Naive thymus-derived CD4-positive, alpha-beta T cell (primary cell): ENCODE measurements around the gene AHI1. TPM values are rescaled to one million over a fixed set of nuclear protein-coding genes. Genes with fewer than 3 reads are reported as not detected.

Experiments
- ATAC-seq: fragments of 150-1000 bp; cut with Tn5 transposase; 2 replicates; pipeline ENCODE4 v1.10.0; 2021; ENCODE audit warnings: mild to moderate bottlenecking, moderate library complexity
- CTCF ChIA-PET: fragments of 350-600 bp; sonication (Branson Sonifier 250); formaldehyde crosslinking; loops from one replicate; lab custom pipeline; 2021; ENCODE audit warnings: antibody characterized with exemption; lab: Charles Lee
- POLR2A ChIA-PET: fragments of 350-600 bp; sonication (Branson Sonifier 250); formaldehyde crosslinking; loops from one replicate; lab custom pipeline; 2021; ENCODE audit warnings: antibody characterized with exemption, inconsistent platforms; lab: Charles Lee
- DNase-seq, 9 donors: peaks; one replicate each; pipeline versions ENCODE4 v3.0.0 to v3.0.0-alpha.2; 2020 to 2022; ENCODE audit warnings: mixed read lengths in 1 of 9
- H3K27ac ChIP-seq: one replicate; pipeline ENCODE4 v1.7.0; 2013; ENCODE audit warnings: mild to moderate bottlenecking, low read depth, low read length, moderate library complexity
- H3K27me3 ChIP-seq, 2 donors: one replicate each; pipeline ENCODE4 v1.7.0; 2013; ENCODE audit warnings: low read length in 2 of 2, mild to moderate bottlenecking in 2 of 2, moderate library complexity in 2 of 2; ENCODE audit not compliant: control insufficient read depth in 2 of 2, insufficient read depth in 2 of 2
- H3K36me3 ChIP-seq, 3 experiments: 1 replicate in 2 of 3; 2 replicates in 1 of 3; pipeline ENCODE4 v1.7.0; 2013; ENCODE audit warnings: low read length in 3 of 3, mild to moderate bottlenecking in 3 of 3, moderate library complexity in 1 of 3; ENCODE audit not compliant: insufficient read depth in 3 of 3, control insufficient read depth in 2 of 3
- H3K4me1 ChIP-seq, 2 donors: one replicate each; pipeline ENCODE4 v1.7.0; 2013; ENCODE audit warnings: low read length in 2 of 2, mild to moderate bottlenecking in 2 of 2, moderate library complexity in 1 of 2; ENCODE audit not compliant: control insufficient read depth in 2 of 2, insufficient read depth in 2 of 2
- H3K4me3 ChIP-seq: 2 replicates; pipeline ENCODE4 v1.7.0; 2013; ENCODE audit warnings: mild to moderate bottlenecking, low read length
- H3K9me3 ChIP-seq, 3 experiments: 1 replicate in 2 of 3; 2 replicates in 1 of 3; pipeline ENCODE4 v1.7.0; 2013; ENCODE audit warnings: low read length in 3 of 3; ENCODE audit not compliant: control insufficient read depth in 2 of 3
- H3K27ac Mint-ChIP-seq, 9 donors: one replicate each; pipeline ENCODE4 v1.8.0; 2020 to 2022; ENCODE audit warnings: mixed read lengths in 9 of 9, mild to moderate bottlenecking in 8 of 9, moderate library complexity in 5 of 9, inconsistent platforms in 2 of 9
- H3K27me3 Mint-ChIP-seq, 5 donors: one replicate each; pipeline ENCODE4 v1.8.0; 2021 to 2022; ENCODE audit warnings: mixed read lengths in 5 of 5, mild to moderate bottlenecking in 1 of 5
- H3K36me3 Mint-ChIP-seq, 5 donors: one replicate each; pipeline ENCODE4 v1.8.0; 2020 to 2022; ENCODE audit warnings: mixed read lengths in 5 of 5, mild to moderate bottlenecking in 3 of 5, inconsistent platforms in 1 of 5
- H3K4me1 Mint-ChIP-seq, 7 donors: one replicate each; pipeline ENCODE4 v1.8.0; 2020 to 2022; ENCODE audit warnings: mixed read lengths in 7 of 7, mild to moderate bottlenecking in 3 of 7, inconsistent platforms in 1 of 7
- H3K4me3 Mint-ChIP-seq, 10 donors: one replicate each; pipeline ENCODE4 v1.8.0; 2020 to 2022; ENCODE audit warnings: mild to moderate bottlenecking in 10 of 10, mixed read lengths in 10 of 10, moderate library complexity in 6 of 10, inconsistent platforms in 2 of 10
- H3K9me3 Mint-ChIP-seq, 11 donors: one replicate each; pipeline ENCODE4 v1.8.0; 2020 to 2022; ENCODE audit warnings: mixed read lengths in 11 of 11, mild to moderate bottlenecking in 4 of 11, inconsistent platforms in 1 of 11, moderate library complexity in 1 of 11
- intact Hi-C, 2 donors: fragments of 100-400 bp; cut with micrococcal nuclease; formaldehyde crosslinking; loops; one replicate each; pipeline ENCODE4 v1.15.1; 2023
- polyA plus RNA-seq, 2 donors: library from polyadenylated mRNA; unstranded; fragments of 300-500 nt; fragmentation: Illumina TruSeq; gene quantifications; one replicate each; pipeline ENCODE4 v1.2.3, GENCODE V29; 2021
- total RNA-seq, 6 experiments: library from RNA in 5 of 6; stranded (reverse) in 5 of 6; gene quantifications; 1 replicate in 5 of 6; 2 replicates in 1 of 6; pipeline ENCODE4 v1.2.3 and lab custom pipeline; 2021 to 2026

The AHI1 gene
- total and polyA plus RNA-seq, 7 experiments from 2014 or later, result 1.9 to 31.3 (median 13.3) TPM

GRCh38 chr6:135360222-135360621 is 137.3 kb downstream of the AHI1 start:
- ChIA-PET POLR2A (no interaction called here), CTCF (no interaction called here)
- Mint-ChIP-seq H3K4me3 (no peak overlapping the region), H3K4me1 (no peaks in the 10 kb centered on the region), H3K27me3 (no peaks in the 10 kb centered on the region), H3K27ac (no peak overlapping the region), H3K9me3 (peaks cover 0 to 11% (median 5%) of the 10 kb centered on the region in 11 donors), H3K36me3 (peaks cover 0 to 16% (median 4%) of the 10 kb centered on the region in 5 donors)
- no peak for DNase-seq
- H3K27ac ChIP-seq, result no peak overlapping the region
- H3K36me3 ChIP-seq, result no peaks in the 10 kb centered on the region
- no peak overlapping the region for H3K4me3 ChIP-seq
- no peaks in the 10 kb centered on the region for H3K27me3 ChIP-seq
- no peaks in the 10 kb centered on the region for H3K4me1 ChIP-seq
- no peak for ATAC-seq
- H3K9me3 ChIP-seq, result no peaks in the 10 kb centered on the region
- intact Hi-C loops, result no loop called here

GRCh38 chr6:135358985-135359384 is 138.6 kb downstream of the AHI1 start:
- intact Hi-C loops, result no loop called here
- no peaks in the 10 kb centered on the region for H3K4me1 ChIP-seq
- Mint-ChIP-seq H3K4me1 (no peaks in the 10 kb centered on the region), H3K9me3 (peaks cover 0 to 4% (median 0%) of the 10 kb centered on the region in 11 donors), H3K27me3 (no peaks in the 10 kb centered on the region), H3K27ac (no peak overlapping the region), H3K36me3 (peaks cover 0 to 11% (median 0%) of the 10 kb centered on the region in 5 donors), H3K4me3 (no peak overlapping the region)
- DNase-seq, result no peak
- H3K27me3 ChIP-seq, result no peaks in the 10 kb centered on the region
- H3K27ac ChIP-seq, result no peak overlapping the region
- no peaks in the 10 kb centered on the region for H3K9me3 ChIP-seq
- CTCF ChIA-PET, result no interaction called here
- ATAC-seq, result no peak
- H3K36me3 ChIP-seq, result no peaks in the 10 kb centered on the region
- H3K4me3 ChIP-seq, result no peak overlapping the region
- POLR2A ChIA-PET, result no interaction called here

DNA sequence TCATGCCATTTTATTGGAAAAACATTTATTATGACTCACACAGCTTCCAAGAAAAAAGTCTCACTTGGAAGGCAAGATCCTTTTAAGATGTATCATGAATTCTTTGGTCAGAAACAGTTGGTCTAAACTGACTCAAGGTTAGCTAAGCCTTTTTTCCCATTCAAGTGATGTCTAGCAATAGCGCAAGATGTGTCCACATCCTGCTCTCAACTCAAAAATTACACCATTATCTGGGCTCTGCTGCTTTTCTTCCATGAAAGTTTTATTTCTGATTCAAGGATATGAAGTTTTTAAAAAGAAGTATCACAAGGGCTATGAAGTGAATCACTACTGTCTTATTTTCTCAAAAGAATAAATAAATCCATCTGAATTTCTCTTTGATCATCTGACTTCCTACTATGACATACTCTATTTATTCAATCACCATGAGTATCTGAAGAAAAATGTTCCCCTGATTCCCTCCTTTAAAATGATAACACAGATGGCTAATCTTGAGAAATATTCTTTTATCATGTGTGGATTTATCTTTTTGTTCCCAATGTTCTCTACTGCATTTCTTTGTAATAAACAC is 139.2 kb downstream of the AHI1 start:
- Mint-ChIP-seq H3K9me3 (peaks cover 0 to 4% (median 0%) of the 10 kb centered on the region in 11 donors), H3K27ac (no peak overlapping the region), H3K36me3 (peaks cover 0 to 11% (median 0%) of the 10 kb centered on the region in 5 donors), H3K4me3 (no peak overlapping the region), H3K4me1 (no peaks in the 10 kb centered on the region), H3K27me3 (no peaks in the 10 kb centered on the region)
- no peak overlapping the region for H3K27ac ChIP-seq
- POLR2A ChIA-PET, result no interaction called here
- H3K4me1 ChIP-seq, result no peaks in the 10 kb centered on the region
- H3K4me3 ChIP-seq, result no peak overlapping the region
- no peak for ATAC-seq
- CTCF ChIA-PET, result no interaction called here
- no peaks in the 10 kb centered on the region for H3K9me3 ChIP-seq
- no peaks in the 10 kb centered on the region for H3K27me3 ChIP-seq
- H3K36me3 ChIP-seq, result no peaks in the 10 kb centered on the region
- DNase-seq, result no peak
- intact Hi-C loops, result no loop called here

DNA sequence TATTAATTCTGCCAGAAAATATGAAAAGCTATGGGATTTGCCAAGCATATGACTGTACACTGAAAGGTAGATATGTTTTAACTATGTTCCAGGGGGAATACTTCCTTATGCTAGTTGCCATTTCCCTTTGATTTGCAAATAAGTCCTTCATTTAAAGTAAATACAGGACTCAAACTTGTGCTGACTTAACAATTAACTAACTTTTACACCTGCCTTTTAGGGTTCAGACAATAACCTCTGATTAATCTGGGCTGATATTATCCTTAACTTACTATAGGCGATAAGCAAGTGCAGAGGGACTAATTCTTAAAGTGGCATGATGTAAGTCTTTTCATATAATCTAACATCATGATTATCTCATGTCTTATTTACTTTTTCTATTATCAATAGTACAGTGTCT is 143.1 kb downstream of the AHI1 start:
- H3K27me3 Mint-ChIP-seq, result no peaks in the 10 kb centered on the region
- H3K27me3 ChIP-seq, result no peaks in the 10 kb centered on the region
- no peak overlapping the region for H3K27ac Mint-ChIP-seq
- no peak overlapping the region for H3K4me3 Mint-ChIP-seq
- no peak overlapping the region for H3K4me3 ChIP-seq
- CTCF ChIA-PET, result no interaction called here
- no peaks in the 10 kb centered on the region for H3K9me3 Mint-ChIP-seq
- DNase-seq (no peak), ATAC-seq (no peak)
- no peaks in the 10 kb centered on the region for H3K4me1 Mint-ChIP-seq
- H3K4me1 ChIP-seq, result no peaks in the 10 kb centered on the region
- no peaks in the 10 kb centered on the region for H3K9me3 ChIP-seq
- POLR2A ChIA-PET, result no interaction called here
- intact Hi-C loops, result no loop called here
- peaks cover 0 to 6% (median 0%) of the 10 kb centered on the region in 5 donors for H3K36me3 Mint-ChIP-seq
- no peak overlapping the region for H3K27ac ChIP-seq
- no peaks in the 10 kb centered on the region for H3K36me3 ChIP-seq

- intact Hi-C loops, result no loop called here
- Histone ChIP-seq H3K9me3 (no peaks in the 10 kb centered on the region), H3K36me3 (no peaks in the 10 kb centered on the region), H3K27me3 (no peaks in the 10 kb centered on the region), H3K4me1 (no peaks in the 10 kb centered on the region), H3K4me3 (no peak overlapping the region), H3K27ac (no peak overlapping the region)
- DNase-seq, result no peak
- Mint-ChIP-seq H3K27ac (no peak overlapping the region), H3K4me1 (no peaks in the 10 kb centered on the region), H3K36me3 (peaks cover 0 to 3% (median 0%) of the 10 kb centered on the region in 5 donors), H3K9me3 (no peaks in the 10 kb centered on the region), H3K4me3 (no peak overlapping the region), H3K27me3 (no peaks in the 10 kb centered on the region)
- ATAC-seq, result no peak
- POLR2A ChIA-PET, result interaction anchor here (0.6 kb wide), 1 partner anchor 709 kb away, joined by 4 read pairs; no protein-coding TSS in a partner anchor
- CTCF ChIA-PET, result no interaction called here
Observed at GRCh38 chr6:135353113-135353512, 144.4 kb downstream of the AHI1 start.

DNA sequence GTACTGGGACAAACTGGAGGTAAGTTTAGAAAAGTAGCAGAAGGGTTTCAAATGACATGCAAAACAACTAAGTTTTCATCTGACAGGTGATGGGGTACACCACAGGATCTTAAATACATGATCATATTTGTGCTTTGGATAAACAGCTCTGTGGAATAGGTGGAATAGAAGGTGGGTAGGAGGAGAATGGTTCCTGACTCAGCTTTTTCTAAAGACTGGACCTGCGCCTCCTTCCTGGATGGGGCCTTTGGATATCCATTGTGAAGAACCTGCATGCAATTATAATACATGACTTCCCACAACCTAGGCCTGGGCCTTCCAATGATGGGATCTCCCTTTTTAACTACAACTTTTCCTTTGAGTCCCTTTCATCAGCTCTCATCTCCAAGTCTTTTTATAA is 145.9 kb downstream of the AHI1 start:
- intact Hi-C loops, result no loop called here
- H3K4me1 ChIP-seq, result no peaks in the 10 kb centered on the region
- Mint-ChIP-seq H3K27ac (no peak overlapping the region), H3K4me1 (peaks cover 0 to 4% (median 3%) of the 10 kb centered on the region in 7 donors), H3K27me3 (no peaks in the 10 kb centered on the region), H3K9me3 (no peaks in the 10 kb centered on the region), H3K4me3 (no peak overlapping the region), H3K36me3 (peaks cover 0 to 6% (median 0%) of the 10 kb centered on the region in 5 donors)
- ChIA-PET CTCF (no interaction called here), POLR2A (no interaction called here)
- no peak overlapping the region for H3K27ac ChIP-seq
- DNase-seq, result no peak
- H3K36me3 ChIP-seq, result no peaks in the 10 kb centered on the region
- no peaks in the 10 kb centered on the region for H3K9me3 ChIP-seq
- no peaks in the 10 kb centered on the region for H3K27me3 ChIP-seq
- ATAC-seq, result no peak
- H3K4me3 ChIP-seq, result no peak overlapping the region

DNA sequence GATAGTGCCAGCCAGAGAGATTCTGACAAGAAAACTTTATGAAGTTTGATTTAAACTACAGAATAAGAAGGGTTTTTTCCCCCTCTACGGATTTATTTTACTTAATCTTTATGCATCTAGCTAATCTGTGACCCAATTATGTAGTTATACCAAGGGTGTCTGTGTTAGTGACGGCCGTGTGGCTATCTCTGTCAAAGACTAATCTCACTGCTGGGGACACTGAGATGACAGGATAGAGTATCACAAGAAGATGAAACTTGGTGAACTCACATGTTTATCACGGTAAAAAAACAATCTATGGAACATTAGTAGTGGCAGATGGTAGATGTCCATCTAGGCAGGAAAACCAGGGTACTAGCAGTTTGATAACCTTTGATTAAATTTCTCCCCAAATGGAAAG is 149.7 kb downstream of the AHI1 start:
- ATAC-seq, result no peak
- H3K4me1 ChIP-seq, result no peaks in the 10 kb centered on the region
- Mint-ChIP-seq H3K4me3 (no peak overlapping the region), H3K9me3 (no peaks in the 10 kb centered on the region), H3K4me1 (peaks cover 0 to 6% (median 5%) of the 10 kb centered on the region in 7 donors), H3K27ac (no peak overlapping the region), H3K27me3 (no peaks in the 10 kb centered on the region), H3K36me3 (peaks cover 0 to 17% (median 7%) of the 10 kb centered on the region in 5 donors)
- H3K27me3 ChIP-seq, result no peaks in the 10 kb centered on the region
- no peak overlapping the region for H3K27ac ChIP-seq
- ChIA-PET POLR2A (no interaction called here), CTCF (no interaction called here)
- intact Hi-C loops, result no loop called here
- H3K4me3 ChIP-seq, result no peak overlapping the region
- no peak for DNase-seq
- no peaks in the 10 kb centered on the region for H3K9me3 ChIP-seq
- H3K36me3 ChIP-seq, result no peaks in the 10 kb centered on the region
